ENCODE results near the gene HYAL1. TPM values are rescaled to one million over a fixed set of nuclear protein-coding genes. Genes with fewer than 3 reads are reported as not detected.
A peak's percentile ranks its signal among the peaks of the same experiment; 100 is the strongest.
"Not testable (repeated sequence)": the region's sequence is repeated elsewhere in the genome, so short reads cannot be mapped to it uniquely, and the experiment has no call there.

Gene HYAL1
- total RNA-seq, 2 experiments from 2014 or later = not detected

DNA sequence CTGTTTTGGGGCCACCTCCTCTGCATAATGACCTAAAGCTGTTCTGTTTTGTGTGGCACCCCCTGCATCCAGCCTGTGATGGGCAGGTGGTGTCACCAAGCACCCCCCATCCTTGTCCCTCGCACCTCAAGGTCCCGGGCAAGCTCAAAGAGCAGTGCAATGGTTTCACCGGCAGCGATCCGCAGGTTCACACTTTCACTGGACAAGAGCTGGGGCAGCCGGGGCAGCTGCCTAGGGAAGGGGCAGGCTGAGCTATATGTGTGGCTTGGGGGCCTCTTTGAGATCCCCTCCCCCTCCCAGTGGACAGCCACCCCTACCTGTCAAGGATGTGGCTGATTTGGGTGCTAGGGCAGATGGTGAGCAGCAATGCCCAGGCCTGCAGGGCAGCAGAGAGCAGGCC is 14.2 kb downstream of the HYAL1 start:
- DNase-seq = no peak
- H3K9me3 Mint-ChIP-seq = no peaks in the 10 kb centered on the region
- no peaks in the 10 kb centered on the region for H3K27me3 Mint-ChIP-seq (ENCODE audit: low read depth)
- peaks cover 30% of the 10 kb centered on the region for H3K36me3 Mint-ChIP-seq (ENCODE audit: low read depth)
- peak overlapping the region; percentile 12 for H3K4me3 Mint-ChIP-seq
- intact Hi-C loops (cut with micrococcal nuclease) = no loop called here
- H3K4me1 Mint-ChIP-seq (ENCODE audit: low read depth) = peaks cover 24% of the 10 kb centered on the region
- CTCF ChIA-PET = interaction anchor here (0.8 to 2.3 kb wide), 2 partner anchors 63 to 260 kb away, joined by 3 to 8 read pairs; no protein-coding TSS in a partner anchor
- H3K27ac Mint-ChIP-seq = no peak overlapping the region

DNA sequence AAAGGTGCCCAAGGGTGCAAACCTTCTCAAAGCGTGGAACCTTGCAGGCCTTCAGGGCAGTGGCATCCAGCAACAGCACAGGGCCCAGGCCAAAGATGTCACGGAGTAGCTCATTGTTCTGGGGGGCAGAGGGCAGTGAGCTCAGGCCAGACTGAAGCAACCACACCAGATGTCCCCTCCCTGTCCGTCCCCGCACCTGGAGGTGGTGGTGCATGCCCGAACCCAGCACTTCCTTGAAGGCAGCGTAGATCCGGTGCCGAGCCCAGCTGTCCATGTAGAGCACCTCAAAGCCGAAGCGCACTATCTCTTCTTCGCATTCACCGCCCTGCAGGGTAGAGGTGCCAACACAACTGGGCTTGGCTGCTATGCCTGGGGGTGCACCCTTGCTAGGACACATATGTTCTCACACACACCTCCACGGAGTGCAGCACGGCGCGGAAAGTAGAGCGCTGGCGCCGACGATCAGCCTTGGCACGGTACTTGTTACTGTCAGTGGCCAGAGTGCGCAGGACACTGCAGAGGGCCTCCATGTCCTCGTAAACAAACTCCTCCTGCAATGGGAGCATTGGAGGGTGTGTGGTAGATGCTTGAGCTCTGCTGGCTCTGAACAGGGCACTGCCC is 14.9 kb downstream of the HYAL1 start:
- CTCF ChIA-PET = interaction anchor here (0.8 to 2.3 kb wide), 2 partner anchors 62 to 261 kb away, joined by 3 to 8 read pairs; no protein-coding TSS in a partner anchor
- H3K36me3 Mint-ChIP-seq (ENCODE audit: low read depth) = peaks cover 30% of the 10 kb centered on the region
- no peaks in the 10 kb centered on the region for H3K9me3 Mint-ChIP-seq
- no peak for DNase-seq
- intact Hi-C loops (cut with micrococcal nuclease) = no loop called here
- peaks cover 24% of the 10 kb centered on the region for H3K4me1 Mint-ChIP-seq (ENCODE audit: low read depth)
- no peak overlapping the region for H3K27ac Mint-ChIP-seq
- no peak overlapping the region for H3K4me3 Mint-ChIP-seq
- no peaks in the 10 kb centered on the region for H3K27me3 Mint-ChIP-seq (ENCODE audit: low read depth)

DNA sequence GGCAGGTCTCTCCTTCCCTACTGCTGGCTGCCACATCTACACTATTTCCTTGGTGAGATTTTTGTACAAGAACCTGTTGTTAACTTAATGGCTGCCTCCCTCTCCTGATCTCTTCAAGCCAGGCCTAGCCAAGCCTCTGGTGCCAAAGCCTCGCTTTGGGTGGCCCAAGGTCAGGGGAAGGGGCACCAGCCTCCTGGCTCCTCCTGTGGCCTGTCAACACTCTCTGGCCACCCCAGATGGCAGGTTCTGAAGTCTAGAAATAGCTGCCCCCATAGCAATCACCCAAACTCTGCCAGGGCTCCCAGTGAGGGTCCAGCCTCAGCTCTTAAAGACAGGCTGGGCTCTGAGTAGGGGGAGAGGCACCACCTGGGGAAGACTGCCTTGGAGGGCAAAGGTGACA is 16.1 kb downstream of the HYAL1 start:
- intact Hi-C loops (cut with micrococcal nuclease) = no loop called here
- H3K4me3 Mint-ChIP-seq = no peak overlapping the region
- no peak overlapping the region for H3K27ac Mint-ChIP-seq
- CTCF ChIA-PET = no interaction called here
- H3K4me1 Mint-ChIP-seq (ENCODE audit: low read depth) = peaks cover 17% of the 10 kb centered on the region
- peaks cover 30% of the 10 kb centered on the region for H3K36me3 Mint-ChIP-seq (ENCODE audit: low read depth)
- H3K27me3 Mint-ChIP-seq (ENCODE audit: low read depth) = no peaks in the 10 kb centered on the region
- DNase-seq = no peak
- no peaks in the 10 kb centered on the region for H3K9me3 Mint-ChIP-seq

DNA sequence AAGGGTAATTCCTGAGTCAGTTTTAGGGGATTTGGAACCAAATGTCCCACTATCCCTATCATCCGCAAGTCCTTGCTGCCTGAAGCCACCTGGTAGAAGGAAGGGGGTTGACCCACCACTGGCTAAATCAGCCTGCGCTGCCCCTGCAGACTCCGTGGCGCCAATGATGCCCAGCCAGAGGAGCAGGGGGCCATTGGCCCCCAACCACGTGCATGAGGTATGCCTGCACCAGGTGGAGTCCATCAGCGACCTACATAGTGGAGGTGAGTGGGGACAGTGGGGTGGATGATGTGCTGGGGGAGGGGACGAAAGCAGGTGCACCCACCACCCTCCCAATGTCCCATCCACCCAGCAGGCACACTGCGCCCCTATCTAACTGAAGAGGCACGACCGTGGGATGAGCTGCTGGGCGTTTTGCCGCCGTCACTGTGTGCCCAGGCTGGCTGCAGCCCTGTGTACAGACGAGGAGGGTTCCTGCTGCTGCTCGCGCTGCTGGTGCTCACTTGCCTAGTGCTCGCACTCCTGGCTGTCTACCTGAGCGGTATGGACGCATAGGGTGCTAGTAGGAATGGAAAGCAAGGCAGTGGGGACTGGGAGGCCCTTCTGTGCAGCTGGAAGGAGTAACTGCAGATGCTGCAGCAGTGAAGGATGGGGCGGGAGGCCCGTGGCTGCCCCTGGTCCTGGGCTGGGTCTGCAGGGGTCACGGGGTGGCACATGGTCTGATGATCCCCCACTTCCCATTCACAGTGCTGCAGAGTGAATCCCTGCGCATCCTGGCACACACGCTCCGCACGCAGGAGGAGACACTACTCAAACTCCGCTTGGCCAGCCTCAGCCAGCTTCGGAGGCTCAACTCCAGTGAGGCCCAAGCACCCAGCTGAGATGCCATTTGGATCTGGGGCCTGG is 16.8 kb downstream of the HYAL1 start:
- CTCF ChIA-PET = no interaction called here
- Mint-ChIP-seq H3K27ac (no peak overlapping the region), H3K36me3 (ENCODE audit: low read depth) (peaks cover 30% of the 10 kb centered on the region), H3K4me1 (ENCODE audit: low read depth) (peaks cover 17% of the 10 kb centered on the region), H3K4me3 (no peak overlapping the region), H3K9me3 (no peaks in the 10 kb centered on the region), H3K27me3 (ENCODE audit: low read depth) (no peaks in the 10 kb centered on the region)
- no peak for DNase-seq
- intact Hi-C loops (cut with micrococcal nuclease) = no loop called here

DNA sequence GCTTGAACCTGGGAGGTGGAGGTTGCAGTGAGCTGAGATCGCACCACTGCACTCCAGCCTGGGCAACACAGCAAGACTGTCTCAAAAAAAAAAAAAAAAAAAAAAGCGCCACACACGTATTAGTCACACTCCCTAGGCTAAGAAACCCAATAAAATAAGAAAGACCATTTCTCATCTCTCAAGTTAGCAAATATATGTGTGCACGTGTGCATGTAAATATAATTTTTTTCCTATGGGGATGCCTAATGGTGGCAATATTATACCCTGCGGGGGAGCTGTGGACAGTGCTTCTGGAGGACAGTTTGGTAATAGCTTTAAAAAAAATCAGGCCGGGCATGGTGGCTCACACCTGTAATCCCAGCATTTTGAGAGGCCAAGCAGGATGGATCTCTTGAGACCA is 19.3 kb downstream of the HYAL1 start:
- H3K27me3 Mint-ChIP-seq (ENCODE audit: low read depth); H3K27ac Mint-ChIP-seq; intact Hi-C loops (cut with micrococcal nuclease); H3K4me1 Mint-ChIP-seq (ENCODE audit: low read depth); DNase-seq; H3K9me3 Mint-ChIP-seq; H3K4me3 Mint-ChIP-seq: not testable (repeated sequence)
- CTCF ChIA-PET = interaction anchor here (0.7 to 1.9 kb wide), 2 partner anchors 9 to 12 kb away, joined by 3 to 6 read pairs; no protein-coding TSS in a partner anchor
- H3K36me3 Mint-ChIP-seq (ENCODE audit: low read depth) = peaks cover 13% of the 10 kb centered on the region

DNA sequence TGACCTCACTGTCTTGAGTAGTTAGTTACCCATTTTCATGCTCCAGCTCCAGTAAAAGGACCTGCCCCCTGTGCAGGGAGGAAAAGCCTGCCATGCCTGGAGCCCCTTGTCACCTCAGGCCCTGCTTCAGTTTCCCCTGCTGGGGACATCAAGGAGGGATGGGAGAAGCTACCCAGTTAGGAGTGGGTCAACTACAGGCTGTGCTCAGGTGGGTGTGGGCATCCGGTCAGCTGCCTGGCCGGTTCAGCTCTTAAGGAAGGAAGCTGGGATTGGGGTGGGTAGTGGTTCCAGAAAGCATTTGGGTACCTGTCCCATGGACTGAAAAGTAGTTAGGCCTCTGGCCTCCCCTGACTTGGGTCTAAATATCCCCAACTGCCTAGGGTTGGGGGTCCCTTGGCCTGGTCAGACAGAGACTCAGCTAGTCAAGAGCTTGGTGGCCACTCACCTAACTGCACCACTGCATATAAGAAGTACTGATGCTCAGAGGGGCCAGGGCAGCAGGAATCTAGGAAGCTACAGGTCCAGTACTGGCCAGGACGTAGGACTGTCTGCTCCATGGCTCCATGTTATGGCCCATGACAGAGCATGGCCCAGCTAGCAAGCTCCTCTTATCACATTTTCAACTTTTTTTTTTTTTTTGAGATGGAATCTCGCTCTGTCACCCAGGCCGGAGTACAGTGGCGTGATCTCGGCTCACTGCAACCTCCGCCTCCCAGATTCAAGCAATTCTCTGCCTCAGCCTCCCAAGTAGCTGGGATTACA is 23.9 kb downstream of the HYAL1 start:
- peaks cover 19% of the 10 kb centered on the region for H3K27me3 Mint-ChIP-seq (ENCODE audit: low read depth)
- intact Hi-C loops (cut with micrococcal nuclease) = no loop called here
- H3K4me1 Mint-ChIP-seq (ENCODE audit: low read depth) = peaks cover 14% of the 10 kb centered on the region
- H3K36me3 Mint-ChIP-seq (ENCODE audit: low read depth) = no peaks in the 10 kb centered on the region
- H3K4me3 Mint-ChIP-seq = no peak overlapping the region
- H3K9me3 Mint-ChIP-seq = no peaks in the 10 kb centered on the region
- CTCF ChIA-PET = interaction anchor here (0.9 to 1.6 kb wide), 4 partner anchors 9 to 53 kb away, joined by 3 to 6 read pairs (median 3); no protein-coding TSS in a partner anchor
- no peak overlapping the region for H3K27ac Mint-ChIP-seq
- DNase-seq = no peak

DNA sequence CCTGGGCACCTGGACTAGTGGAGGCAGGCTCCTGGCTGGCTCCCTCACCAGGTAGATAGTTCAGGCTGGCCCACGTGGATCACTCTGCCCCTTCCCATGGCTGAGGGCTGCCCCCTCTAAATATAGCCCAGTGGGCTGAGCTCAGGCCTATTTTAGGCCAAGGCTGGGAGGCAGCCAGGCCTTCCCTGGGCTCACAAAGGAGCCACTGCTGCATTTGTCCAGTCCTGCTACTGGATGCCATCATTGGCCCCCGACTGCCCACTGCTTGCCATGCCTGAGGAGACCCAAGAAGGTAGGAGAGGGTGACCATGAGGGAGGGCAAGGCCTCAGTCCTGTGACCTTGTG is 24.5 kb downstream of the HYAL1 start, which contains the start of gene LSMEM2:
TSS of gene LSMEM2 (plus strand) at position 208 of the 345 bp plus-strand sequence. CDS start at position 235, 27 bp downstream.
- CTCF ChIA-PET = interaction anchor here (0.9 to 1.6 kb wide), 4 partner anchors 8 to 52 kb away, joined by 3 to 6 read pairs (median 3); no protein-coding TSS in a partner anchor
- no peak for DNase-seq
- Mint-ChIP-seq H3K4me1 (ENCODE audit: low read depth) (peaks cover 20% of the 10 kb centered on the region), H3K36me3 (ENCODE audit: low read depth) (no peaks in the 10 kb centered on the region), H3K27ac (no peak within 1 kb of the TSS), H3K9me3 (no peaks in the 10 kb centered on the region), H3K27me3 (ENCODE audit: low read depth) (peaks cover 25% of the 10 kb centered on the region), H3K4me3 (no peak within 1 kb of the TSS)
- intact Hi-C loops (cut with micrococcal nuclease) = no loop called here

DNA sequence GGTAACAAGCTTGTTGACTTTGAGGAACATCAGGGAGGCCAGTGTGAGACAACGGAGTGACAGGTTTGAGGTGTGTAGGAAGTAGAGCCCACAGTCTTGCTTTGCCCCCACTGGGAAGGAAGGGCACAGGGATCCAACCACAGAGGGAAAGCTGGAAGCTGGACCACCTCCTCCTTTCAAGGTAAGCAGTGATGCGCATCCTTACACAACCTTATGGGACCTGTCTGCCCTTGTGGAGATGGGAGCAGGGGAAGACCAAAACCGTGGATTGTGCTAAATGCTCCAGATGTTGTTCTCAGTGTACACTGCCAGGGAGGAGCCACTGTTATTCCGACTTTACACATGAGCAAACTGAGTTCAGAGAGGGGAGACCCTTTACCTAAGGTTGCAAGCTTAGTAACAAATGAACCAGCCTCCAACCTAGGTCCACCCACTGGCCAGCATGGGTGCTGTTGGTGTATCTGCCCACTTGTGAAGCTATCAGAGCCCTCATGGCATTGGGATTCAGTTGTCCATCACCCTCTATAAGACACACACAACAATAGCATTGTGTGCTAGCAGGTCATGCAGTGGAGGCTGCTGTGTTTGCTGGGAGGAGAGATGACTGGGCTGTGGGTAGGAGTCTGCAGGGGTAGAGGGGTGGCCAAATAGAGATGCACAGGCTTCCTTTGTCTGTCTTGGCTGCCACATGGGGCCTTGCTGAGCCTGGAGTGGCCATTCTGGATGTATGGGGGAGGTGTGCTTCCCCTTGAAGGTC is 25.1 kb downstream of the HYAL1 start:
- H3K27ac Mint-ChIP-seq = no peak overlapping the region
- intact Hi-C loops (cut with micrococcal nuclease) = no loop called here
- peaks cover 27% of the 10 kb centered on the region for H3K27me3 Mint-ChIP-seq (ENCODE audit: low read depth)

DNA sequence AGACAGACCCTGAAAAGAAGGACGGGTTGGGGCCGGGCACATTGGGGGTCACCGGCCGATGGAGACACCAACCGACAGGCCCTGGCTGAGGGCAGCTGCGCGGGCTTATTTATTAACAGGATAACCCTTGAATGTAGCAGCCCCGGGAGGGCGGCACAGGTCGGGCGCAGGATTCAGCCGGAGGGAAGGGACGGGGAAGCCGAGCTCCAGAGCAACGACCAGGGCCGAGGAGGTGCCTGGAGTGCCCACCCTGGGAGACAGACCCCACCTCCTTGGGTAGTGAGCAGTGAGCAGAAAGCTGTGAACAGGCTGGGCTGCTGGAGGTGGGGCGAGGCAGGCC is 26.6 kb downstream of the HYAL1 start:
- intact Hi-C loops (cut with micrococcal nuclease) = no loop called here
- Mint-ChIP-seq H3K4me1 (ENCODE audit: low read depth) (peaks cover 28% of the 10 kb centered on the region), H3K36me3 (ENCODE audit: low read depth) (no peaks in the 10 kb centered on the region), H3K4me3 (no peak overlapping the region), H3K27ac (no peak overlapping the region), H3K27me3 (ENCODE audit: low read depth) (peaks cover 32% of the 10 kb centered on the region), H3K9me3 (no peaks in the 10 kb centered on the region)
- CTCF ChIA-PET = interaction anchor here (0.6 to 1.4 kb wide), 3 partner anchors 15 to 30 kb away, joined by 4 read pairs; partner anchors contain the start of gene IFRD2
- DNase-seq = no peak

More for the DNA sequence above, 25.1 kb downstream of the HYAL1 start:
- CTCF ChIA-PET = interaction anchor here (0.7 to 1.6 kb wide), 5 partner anchors 8 to 51 kb away, joined by 3 to 6 read pairs (median 4); no protein-coding TSS in a partner anchor
- Mint-ChIP-seq H3K4me1 (ENCODE audit: low read depth) (peaks cover 22% of the 10 kb centered on the region), H3K36me3 (ENCODE audit: low read depth) (no peaks in the 10 kb centered on the region), H3K4me3 (no peak overlapping the region), H3K9me3 (no peaks in the 10 kb centered on the region)
- DNase-seq = no peak

DNA sequence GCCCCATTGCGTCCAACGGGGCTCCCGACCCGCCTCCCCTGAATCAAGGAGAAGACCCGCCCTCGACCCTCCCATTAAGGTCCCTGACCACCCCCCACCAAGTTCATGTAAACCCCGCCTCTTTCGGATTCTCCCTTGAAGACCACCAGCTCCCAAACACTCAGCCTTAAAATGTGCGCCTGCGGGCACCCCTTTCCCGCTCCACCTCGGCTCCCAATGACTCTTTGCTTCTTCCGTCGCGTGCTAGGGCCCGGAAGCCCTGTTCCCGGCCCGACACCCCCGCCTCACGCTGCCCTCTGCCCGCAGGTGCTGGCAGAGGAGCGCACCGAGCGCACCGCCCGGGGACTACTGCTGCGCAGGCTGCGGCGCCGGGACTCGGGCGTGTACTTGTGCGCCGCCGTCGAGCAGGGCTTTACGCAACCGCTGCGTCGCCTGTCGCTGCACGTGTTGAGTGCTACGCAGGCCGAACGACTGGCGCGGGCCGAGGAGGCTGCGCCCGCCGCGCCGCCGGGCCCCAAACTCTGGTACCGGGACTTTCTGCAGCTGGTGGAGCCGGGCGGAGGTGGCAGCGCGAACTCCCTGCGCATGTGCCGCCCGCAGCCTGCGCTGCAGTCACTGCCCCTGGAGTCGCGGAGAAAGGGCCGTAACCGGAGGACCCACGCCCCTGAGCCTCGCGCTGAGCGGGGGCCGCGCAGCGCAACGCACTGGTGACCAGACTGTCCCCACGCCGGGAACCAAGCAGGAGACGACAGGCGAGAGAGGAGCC is 27.2 kb downstream of the HYAL1 start:
- CTCF ChIA-PET = interaction anchor here (1.0 to 1.7 kb wide), 3 partner anchors 15 to 48 kb away, joined by 4 to 9 read pairs (median 4); partner anchors contain the start of gene IFRD2
- Mint-ChIP-seq H3K27me3 (ENCODE audit: low read depth) (peaks cover 32% of the 10 kb centered on the region), H3K4me1 (ENCODE audit: low read depth) (peaks cover 31% of the 10 kb centered on the region), H3K4me3 (peak overlapping the region; percentile 59), H3K9me3 (no peaks in the 10 kb centered on the region), H3K36me3 (ENCODE audit: low read depth) (no peaks in the 10 kb centered on the region), H3K27ac (no peak overlapping the region)
- intact Hi-C loops (cut with micrococcal nuclease) = no loop called here
- DNase-seq = peak; percentile 48
